ENCODE data around the gene SMC1B.
"Not testable (repeated sequence)": the region's sequence is repeated elsewhere in the genome, so short reads cannot be mapped to it uniquely, and the experiment has no call there.

SMC1B gene

DNA sequence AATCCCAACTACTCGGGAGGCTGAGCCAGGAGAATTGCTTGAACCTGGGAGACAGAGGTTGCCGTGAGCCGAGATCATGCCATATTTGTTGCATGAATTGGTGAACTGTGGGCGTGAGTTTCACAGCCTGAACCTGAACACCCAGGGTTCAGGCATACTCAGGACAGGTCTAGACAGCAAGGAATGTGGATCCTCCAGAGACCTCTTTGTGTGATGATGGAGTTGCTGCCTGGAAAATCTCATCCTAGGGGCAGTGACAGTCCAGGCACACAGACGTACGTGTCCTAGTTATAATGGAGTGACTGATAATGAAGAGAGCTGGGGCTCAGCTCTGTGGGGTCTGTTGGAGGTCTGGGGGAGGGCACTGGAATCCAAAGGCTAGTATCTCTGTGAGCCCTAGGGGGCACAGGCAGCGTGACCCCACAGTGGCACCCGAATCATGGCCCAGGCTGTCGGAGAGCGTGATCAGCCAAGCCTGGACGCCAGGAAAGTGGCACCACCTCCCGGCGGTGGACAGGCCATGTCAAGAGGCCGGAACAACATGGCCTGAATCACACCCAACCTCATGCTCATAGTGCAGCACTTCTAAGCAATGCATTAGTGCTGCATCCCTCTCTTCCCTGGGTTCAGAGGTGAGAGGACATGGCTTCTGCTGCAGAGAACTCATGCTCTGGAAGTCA lies 31.8 kb upstream of the SMC1B start:
- DNase-seq = no peak

DNA sequence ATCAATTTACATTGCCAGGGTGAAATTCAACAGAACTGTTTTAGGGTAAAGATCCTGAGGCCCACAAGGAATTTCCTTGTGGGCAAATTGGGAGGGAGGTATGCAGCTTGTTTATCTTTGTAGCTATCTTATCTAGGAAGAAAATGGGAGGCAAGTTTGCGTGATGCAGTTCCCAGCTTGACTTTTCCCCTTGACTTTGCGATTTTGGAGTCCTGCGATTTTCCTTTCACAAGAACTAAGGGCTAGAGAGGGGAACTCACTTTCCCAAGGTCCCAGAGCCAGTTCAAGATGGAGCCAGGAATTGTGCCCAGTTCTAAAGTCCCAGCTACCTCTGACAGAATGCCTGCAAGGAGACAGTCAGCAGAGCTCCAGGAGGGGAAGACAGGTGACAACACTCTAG lies 30.8 kb upstream of the SMC1B start:
- no peak for DNase-seq

DNA sequence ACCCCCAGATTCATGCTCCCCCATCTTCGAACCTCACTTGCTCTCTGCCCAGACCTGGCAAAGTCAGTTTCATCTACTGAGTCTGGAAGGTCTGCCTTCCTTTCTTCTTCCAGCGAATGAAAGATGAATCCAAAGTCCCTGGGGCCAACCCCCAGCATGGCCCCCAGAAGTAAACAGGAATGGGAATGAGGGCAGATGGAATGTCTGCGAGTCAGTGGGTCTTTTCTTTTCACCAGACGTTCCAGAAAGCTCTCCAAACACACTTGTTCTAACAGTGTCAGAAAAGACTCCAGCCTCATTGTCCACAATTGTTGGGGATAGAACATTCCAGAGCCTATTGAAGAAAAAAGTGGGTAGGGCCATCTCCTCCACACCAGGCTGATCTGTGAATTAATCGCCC lies 28.7 kb upstream of the SMC1B start:
- DNase-seq = no peak

DNA sequence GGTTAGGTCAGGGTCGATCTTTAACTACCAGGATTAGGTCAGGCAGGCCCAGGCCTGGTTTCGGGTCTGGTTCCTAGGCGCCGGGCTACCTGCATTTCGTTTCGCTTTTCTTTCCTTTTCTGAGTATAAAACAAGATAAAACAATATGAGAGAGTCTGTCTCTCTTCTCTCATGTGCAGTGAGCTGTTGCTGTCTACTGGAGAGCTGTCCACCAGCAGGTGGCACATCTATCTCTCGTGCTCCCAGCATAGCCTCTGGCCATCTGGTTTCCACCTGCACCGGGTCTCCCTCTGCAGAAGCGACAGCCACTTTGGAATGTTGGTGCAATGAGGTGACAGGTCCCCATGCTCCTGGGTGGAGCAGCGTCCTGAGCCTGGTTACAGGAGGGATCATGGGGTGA lies 27.7 kb upstream of the SMC1B start:
- peak; percentile 78 for DNase-seq

DNA sequence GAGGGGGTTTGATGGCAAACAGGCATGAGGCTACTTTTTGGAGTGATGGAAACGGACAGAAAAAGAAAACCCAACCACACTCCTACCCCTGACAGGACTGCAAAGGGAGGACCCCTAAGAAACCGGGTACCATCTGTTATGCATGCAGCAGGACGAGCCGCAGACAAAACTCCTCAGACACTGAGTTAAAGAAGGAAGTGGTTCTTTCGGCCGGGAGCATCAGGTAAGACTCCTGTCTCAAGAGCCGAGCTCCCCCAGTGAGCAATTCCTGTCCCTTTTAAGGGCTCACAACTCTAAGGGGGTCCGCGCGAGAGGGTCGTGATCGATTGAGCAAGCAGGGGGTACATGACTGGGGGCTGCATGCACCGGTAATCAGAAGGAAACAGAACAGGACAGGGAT lies 27.3 kb upstream of the SMC1B start:
- not testable (repeated sequence) for DNase-seq

DNA sequence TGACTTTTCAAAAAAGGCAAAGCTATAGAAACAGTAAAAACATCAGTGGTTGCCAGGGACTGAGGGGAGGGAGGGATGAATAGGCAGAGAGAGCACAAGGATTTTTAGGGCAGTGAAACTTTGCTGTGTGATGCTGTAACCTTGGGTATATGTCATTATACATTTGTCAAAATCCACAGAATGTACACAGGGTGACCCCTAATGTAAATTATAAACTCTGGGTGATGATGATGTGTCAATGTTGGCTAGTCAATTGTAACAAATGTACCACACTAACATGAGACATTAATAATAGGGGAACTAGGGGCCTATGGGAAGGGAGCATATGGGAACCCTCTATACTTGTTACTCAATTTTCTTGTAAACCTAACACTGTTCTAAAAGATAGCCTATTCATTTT lies 24.9 kb upstream of the SMC1B start:
- DNase-seq = no peak

DNA sequence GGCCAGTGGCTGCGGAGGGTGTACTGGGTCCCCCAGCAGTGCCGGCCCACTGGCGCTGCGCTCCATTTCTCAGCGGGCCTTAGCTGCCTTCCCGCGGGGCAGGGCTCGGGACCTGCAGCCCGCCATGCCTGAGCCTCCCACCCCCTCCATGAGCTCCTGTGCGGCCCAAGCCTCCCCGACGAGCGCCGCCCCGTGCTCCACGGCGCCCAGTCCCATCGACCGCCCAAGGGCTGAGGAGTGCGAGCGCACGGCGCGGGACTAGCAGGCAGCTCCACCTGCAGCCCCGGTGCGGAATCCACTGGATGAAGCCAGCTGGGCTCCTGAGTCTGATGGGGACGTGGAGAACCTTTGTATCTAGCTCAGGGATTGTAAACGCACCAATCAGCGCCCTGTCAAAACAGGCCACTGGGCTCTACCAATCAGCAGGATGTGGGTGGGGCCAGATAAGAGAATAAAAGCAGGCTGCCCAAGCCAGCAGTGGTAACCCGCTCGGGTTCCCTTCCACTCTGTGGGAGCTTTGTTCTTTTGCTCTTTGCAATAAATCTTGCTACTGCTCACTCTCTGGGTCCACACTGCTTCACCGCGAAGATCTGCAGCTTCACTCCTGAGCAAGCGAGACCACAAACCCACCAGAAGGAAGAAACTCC lies 23.6 kb upstream of the SMC1B start:
- not testable (repeated sequence) for DNase-seq

DNA sequence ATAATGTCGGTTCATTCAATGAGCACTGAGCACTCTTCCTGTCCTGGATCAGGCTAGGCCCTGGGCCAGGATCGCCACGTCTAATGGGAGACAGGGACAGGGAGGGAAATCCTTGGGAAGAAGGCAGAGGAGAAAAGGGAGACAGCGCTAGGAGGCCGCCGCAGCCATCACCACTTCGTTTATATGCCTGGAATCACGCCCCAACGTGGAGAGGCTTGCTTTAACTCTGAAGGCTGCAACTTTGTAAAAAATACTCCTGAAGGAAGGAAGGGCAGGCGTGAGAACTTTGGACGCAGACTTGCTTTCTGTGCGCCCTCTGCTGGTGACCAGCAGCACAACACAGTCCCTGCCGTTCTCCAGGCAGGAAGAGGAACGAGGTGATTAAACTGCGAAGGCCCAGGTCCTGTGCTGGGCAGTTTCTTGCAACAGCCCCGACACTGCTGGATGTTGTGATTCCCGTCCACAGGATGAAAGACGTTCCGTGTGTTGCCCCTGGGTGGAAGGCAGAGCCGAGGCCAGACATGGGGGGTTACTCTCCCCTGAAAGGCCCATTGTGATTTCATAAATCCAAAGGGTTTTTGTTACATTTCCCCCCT lies 22.2 kb upstream of the SMC1B start:
- DNase-seq = peak; percentile 71

DNA sequence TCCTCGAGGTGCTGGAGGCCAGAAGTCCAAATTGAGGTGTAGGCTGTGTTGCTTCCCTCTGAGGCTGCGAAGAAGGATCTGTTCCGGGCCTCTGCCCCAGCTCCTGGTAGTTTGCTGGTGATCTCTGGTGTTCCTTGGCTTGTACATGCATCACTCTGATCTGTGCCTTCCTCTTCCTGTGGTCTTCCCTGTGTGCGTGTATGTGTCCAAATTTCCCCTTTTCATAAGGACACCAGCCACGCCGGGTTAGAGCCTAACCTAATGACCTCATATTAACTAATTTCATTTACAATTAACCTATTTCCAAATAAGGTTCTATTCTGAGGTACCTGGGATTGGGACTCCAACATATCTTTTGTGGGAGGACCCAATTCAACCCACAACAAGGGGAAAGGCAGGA lies 21.6 kb upstream of the SMC1B start:
- DNase-seq = no peak

DNA sequence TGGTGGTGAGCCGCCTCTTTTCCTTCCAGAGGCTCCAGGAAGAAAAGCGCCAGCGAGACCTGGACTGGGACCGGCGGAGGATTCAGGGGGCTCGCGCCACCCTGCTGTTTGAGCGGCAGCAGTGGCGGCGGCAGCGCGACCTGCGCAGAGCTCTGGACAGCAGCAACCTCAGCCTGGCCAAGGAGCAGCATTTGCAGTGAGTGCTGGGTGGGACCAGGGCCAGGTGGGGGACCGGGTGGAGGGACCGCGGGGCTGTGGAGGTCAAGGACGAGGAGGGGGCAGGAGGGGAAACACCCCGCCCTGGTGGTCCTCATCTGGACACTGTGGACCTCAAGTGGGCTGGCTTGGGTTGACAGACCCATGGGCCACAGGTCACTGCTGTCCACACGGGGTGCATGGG lies 17.5 kb upstream of the SMC1B start:
- DNase-seq = no peak

DNA sequence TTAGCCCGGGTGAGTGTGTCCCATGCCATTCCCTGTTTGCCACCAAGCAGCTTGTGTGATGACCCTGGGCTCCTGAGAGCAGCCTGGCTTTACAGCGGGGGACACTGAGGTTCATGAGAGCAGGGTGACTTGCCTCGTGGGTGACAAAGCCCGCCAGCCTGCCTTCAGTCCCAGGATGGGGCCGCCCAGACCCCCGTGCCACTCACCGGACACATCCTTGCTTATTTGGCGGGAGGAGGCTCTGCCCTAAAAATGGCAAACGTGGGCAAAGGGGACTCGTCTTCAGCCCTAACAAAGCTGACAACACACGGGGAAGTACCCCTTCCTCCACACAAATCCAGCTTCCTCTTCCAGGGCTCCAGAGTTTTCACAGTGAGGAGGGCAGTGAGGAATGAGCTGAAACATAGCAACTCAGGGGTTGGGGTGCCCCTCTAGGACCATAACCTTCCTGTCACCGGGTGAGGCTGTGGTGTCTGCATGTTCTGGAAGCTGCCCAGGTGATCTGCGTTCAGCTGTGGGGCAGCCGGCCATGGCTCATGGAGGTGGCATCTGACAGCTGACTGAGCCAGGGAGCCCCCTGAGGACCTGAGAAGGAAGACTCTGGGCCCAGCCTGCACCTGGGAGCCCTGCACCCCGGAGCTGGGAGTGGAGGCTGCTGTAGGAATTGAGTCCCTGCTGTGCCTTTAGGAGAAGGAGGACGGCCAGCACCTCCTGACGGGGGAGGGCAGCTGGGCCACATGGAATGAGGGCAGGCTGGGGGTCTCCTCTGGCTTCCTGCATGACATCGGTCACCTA lies 16.8 kb upstream of the SMC1B start:
- DNase-seq = no peak

DNA sequence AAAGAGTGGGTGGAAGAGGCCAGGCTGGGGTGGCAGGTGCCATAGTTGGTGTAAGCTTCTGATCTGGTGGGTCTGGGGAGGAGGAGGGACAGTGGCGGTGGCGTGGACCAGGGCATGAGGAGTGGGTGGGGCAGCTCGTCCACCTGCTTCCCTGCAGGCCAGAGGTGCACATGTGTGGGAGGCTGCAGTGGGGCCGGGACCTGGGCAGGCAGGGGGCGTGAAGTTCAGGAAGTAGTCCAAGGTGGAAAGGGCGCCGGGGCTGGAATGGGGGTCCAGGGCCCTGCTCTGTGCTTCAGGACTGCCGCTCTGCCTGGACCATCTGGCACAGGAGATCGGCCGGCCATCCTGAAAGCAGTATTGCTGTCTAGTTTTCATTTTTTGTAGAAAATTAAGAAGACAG lies 16.0 kb upstream of the SMC1B start:
- no peak for DNase-seq

DNA sequence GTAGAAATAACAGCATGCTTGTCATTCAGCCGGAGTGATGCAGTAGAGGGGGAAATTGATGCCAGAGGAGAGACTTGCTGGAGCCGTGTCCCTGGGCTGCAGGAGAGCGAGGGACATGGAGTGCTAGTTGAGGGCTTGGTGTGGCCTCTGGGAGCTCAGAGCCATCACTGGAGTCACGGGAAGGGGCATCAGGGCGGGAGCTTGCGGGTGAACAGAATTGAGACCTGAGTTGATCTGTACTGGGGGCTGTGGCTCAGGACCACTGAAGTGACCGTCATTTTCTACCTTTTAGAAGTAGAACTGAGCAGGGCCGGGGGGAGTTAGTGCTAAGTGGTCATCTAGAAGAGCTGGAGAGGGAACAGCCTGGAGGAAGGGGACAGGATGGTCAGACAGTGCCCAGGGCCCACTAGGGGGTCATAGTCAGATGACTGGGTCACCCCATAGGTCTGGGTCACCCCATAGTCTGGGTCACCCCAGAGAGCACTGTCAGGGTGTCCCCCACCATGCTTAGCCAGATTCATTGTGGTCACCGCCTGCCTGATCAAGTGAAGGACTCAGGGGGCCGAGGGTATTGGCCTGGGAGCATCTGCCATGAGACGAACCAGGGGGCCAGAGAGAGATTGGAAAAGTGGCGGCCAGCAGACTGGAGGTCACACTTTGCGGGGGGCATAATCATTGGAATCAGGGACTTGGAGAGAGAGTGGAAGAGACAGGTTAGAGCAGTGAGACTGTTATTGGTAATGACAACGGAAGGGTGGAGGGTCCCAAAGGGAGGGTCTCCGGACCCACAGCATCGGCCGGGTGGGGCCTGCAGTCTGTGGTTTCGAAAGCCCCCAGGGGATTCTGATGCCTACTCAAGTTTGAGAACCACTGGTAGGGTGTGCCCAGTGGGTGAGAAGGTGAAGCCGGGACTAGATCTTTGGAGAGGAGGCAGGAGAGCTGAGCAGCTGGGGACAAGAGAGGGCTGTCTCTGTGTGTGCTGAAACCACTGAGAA lies 15.3 kb upstream of the SMC1B start:
- no peak for DNase-seq

DNA sequence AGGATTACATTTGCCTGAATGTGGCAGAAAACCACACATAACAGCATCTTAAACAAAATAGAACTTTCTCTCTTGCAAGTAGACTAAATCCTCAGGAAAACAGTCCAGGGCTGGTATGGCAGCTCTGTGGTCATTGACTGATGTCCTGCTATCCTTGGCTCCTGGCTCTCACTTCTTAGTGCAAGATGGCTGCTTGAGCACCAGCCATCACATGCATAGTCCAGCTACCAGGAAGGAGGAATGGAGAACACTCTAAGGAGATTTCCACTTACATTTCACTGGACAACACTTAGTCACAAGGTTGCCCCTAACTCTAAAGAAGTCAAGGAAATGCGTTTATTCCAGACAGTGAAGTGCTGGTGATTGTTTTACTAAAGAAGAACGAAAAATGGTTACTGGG lies 13.7 kb upstream of the SMC1B start:
- DNase-seq = no peak

DNA sequence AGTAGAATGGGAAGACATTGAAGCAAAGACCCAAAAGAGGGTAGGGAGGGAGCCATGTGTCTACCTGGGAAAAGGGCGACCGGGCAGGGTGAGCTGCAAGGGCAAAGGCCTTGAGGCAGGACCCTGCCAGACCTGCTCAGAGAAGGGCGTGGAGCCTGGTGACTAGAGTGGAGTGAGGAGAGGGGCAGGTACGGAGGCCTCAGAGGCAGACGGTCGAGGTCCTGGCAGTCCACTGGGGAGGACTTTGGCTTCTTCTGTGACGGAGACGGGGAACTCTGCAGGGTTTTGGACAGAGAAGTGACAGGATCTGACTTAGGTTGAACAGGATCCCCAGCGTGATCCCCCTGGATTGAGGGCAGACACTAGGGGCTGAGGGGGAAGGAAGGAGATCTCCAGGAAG lies 13.0 kb upstream of the SMC1B start:
- DNase-seq = no peak

DNA sequence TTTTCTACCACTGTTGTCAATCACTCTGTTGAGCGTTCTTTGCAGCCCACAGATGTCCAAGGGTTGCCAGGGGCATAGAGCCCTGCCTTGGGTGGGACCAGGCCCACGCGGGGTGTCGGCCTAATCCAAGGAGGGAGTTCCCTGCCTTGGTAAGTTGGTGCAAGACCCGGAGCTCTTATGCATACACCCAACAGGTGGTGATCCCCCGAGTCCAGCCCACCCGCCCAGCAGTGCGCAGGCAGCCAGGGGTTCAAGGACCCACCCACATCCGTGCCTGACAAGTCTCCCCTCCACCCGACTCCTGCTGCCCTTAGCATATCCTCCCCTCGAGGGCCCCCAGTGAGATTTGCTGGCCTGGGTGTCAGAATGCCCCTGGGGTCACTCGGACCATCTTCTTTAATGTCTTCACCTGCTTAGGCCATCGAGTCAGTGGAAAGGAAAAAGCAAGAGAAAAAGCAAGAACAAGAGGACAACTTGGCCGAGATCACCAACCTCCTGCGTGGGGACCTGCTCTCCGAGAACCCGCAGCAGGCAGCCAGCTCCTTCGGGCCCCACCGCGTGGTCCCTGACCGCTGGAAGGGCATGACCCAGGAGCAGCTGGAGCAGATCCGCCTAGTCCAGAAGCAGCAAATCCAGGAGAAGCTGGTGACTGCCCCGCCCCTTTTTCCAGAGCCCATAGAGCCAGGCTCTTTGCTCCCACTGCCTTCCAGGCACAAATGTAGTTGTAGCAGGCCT lies 12.3 kb upstream of the SMC1B start:
- DNase-seq = no peak

DNA sequence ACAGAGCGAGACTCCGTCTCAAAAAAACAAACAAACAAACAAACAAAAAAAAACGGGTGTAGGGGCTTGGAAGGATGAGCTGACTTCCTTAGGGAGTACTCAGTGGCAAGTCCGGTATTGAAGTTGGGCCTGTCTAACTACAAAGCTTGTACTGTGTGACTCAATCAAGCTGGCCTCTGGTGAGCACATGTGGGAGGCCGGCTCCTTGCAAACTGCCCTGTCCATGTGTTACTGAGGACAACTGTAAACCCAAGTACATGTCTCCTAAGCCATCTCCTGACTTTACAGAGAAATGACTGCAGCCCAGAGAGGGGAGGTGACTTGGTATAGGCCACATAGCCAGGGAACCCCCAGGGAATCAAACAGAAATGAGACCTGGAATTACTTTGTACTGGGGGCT lies 11.7 kb upstream of the SMC1B start:
- no peak for DNase-seq

DNA sequence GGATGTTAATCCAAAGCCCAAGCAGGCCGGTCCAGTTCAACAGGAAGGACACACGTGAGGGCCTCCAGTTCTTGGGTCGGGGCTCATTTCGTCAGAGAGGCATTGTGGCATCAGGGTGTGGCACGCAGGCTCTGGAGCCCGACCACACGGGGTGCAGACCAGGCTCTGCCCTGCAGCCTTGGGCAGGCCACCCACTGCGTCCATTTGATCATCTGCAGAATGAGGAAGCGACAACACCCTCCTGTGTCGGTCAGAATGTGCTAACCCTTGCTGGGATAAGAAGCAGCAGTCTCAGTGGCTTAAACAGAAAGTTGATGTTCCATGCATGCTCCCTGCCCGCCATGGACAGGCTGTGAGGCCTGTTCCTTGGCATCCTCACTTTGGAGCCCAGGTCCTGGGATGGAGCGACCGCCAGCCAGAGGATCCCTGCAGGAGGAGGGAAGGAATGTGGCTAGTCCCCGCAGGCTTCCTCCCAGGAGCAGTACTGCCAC lies 10.9 kb upstream of the SMC1B start:
- no peak for DNase-seq

DNA sequence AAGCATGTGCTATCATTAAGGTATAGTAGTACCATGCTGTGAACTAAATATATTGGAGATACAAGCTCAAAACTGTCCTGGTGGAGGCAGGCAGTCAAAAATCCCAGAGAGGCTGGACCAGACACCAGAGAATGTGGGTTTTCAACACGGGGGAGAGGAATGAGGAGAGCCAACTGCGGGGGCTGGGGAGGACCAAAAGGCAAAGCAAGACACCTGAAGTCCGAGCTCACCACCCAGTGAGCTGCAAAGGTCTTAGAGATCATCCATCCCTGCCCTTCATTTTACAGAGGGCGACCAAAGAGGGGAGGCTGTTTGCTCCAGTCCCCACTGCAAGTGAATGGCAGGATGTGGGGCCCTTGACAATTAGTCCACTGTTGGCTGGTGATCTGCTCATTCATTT lies 10.1 kb upstream of the SMC1B start:
- DNase-seq = no peak

DNA sequence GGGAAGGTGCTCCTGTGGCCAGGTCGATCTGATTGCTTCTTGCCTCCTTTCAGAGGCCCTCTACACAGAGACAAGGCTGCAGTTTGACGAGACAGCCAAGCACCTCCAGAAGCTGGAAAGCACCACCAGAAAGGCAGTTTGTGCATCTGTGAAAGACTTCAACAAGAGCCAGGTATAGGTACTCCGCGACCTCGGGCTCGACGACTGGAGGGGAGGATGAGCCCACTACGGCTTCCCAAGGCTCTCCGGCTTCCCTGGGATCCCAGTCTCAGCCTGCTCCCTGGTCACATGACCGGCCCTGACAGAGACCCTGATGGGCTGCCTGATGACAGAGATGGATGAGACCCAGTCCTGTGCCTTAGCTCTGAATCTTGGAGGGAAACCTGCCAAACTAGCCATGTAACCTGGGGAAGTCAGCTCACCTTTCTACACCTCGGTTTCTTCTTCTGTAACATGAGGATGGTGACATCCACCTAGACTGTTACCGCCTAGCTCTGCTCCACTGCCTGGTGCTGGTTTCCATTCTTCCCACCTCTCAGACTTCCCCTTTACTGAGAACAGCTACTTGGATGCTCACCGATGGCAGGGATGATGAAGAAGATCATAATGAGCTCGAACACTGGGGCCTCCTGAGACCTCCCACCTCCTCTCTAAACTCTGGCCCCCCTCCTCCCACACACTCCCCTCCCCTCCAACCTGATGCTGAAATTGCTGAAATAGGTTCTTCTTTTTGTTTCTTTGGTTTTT lies 9.0 kb upstream of the SMC1B start:
- no peak for DNase-seq
